ENCODE results near the gene MACROD2.

GRCh38 chr20:16028923-16029322 lies 2033.6 kb downstream of the MACROD2 start:
- TF ChIP-seq CTCF (IDR thresholded peaks at IDR 0.05), result no peak
- no peak for TF ChIP-seq POLR2A (IDR thresholded peaks at IDR 0.05)
